H7 (cell line): ENCODE results near the gene NEK4. TPM values are rescaled to one million over a fixed set of nuclear protein-coding genes. Genes with fewer than 3 reads are reported as not detected.
"Not testable (repeated sequence)": the region's sequence is repeated elsewhere in the genome, so short reads cannot be mapped to it uniquely, and the experiment has no call there.

Source experiments
- DNase-seq: peaks from one replicate; pipeline ENCODE4 v3.0.0; 2012
- H3K27me3 ChIP-seq: 2 replicates; pipeline ENCODE4 v1.6.0; 2011; ENCODE audit warnings: mild to moderate bottlenecking, low read length; ENCODE audit not compliant: control insufficient read depth, insufficient read depth
- H3K36me3 ChIP-seq: replicated peaks from 2 replicates; pipeline ENCODE4 v1.5.1; 2011; ENCODE audit warnings: low read length; ENCODE audit not compliant: control insufficient read depth, insufficient read depth
- H3K4me3 ChIP-seq: 2 replicates; pipeline ENCODE4 v1.5.1; 2011; ENCODE audit warnings: low read depth, mild to moderate bottlenecking, control low read depth, low read length, moderate library complexity; ENCODE audit not compliant: insufficient read depth
- total RNA-seq: library from RNA; depleted of rRNA; stranded (reverse); fragments of >200 nt; shearing (Covaris generic); gene quantifications from 2 replicates; pipeline ENCODE4 v1.2.3, GENCODE V29; 2014; rRNA removed

The NEK4 gene
- total RNA-seq, 1 experiment from 2014 or later: 26.2 TPM

GRCh38 chr3:52678265-52679198, 92.2 kb downstream of the NEK4 start:
- no peak overlapping the region for H3K4me3 ChIP-seq
- no peaks in the 10 kb centered on the region for H3K27me3 ChIP-seq
- DNase-seq: no peak
- peaks cover 10% of the 10 kb centered on the region for H3K36me3 ChIP-seq

- DNase-seq, H3K4me3 ChIP-seq, H3K27me3 ChIP-seq: not testable (repeated sequence)
- peaks cover 12% of the 10 kb centered on the region for H3K36me3 ChIP-seq
Measured at GRCh38 chr3:52676201-52676600, 94.5 kb downstream of the NEK4 start.

- H3K4me3 ChIP-seq: no peak overlapping the region
- H3K36me3 ChIP-seq: peaks cover 4% of the 10 kb centered on the region
Measured at GRCh38 chr3:52671676-52672075, 99.1 kb downstream of the NEK4 start.

GRCh38 chr3:52670621-52671521, 99.9 kb downstream of the NEK4 start:
- DNase-seq: no peak
- H3K27me3 ChIP-seq: no peaks in the 10 kb centered on the region
- peaks cover 4% of the 10 kb centered on the region for H3K36me3 ChIP-seq
- no peak overlapping the region for H3K4me3 ChIP-seq

More at GRCh38 chr3:52671676-52672075, 99.1 kb downstream of the NEK4 start:
- DNase-seq: no peak
- no peaks in the 10 kb centered on the region for H3K27me3 ChIP-seq

- no peak overlapping the region for H3K4me3 ChIP-seq
- H3K27me3 ChIP-seq: no peaks in the 10 kb centered on the region
- DNase-seq: no peak
- H3K36me3 ChIP-seq: peaks cover 8% of the 10 kb centered on the region
Measured at GRCh38 chr3:52663098-52663497, 107.6 kb downstream of the NEK4 start.

GRCh38 chr3:52660046-52660445, 110.7 kb downstream of the NEK4 start:
- H3K27me3 ChIP-seq: no peaks in the 10 kb centered on the region
- no peak for DNase-seq
- H3K4me3 ChIP-seq: no peak overlapping the region
- peaks cover 8% of the 10 kb centered on the region for H3K36me3 ChIP-seq

Other genes with a start within 250 kb of the NEK4 start
- gene NT5DC2, start 237.1 kb downstream of the NEK4 start, total RNA-seq: 302 and 311 TPM in 2 replicates
- gene UQCC5, start 234.3 kb downstream of the NEK4 start, total RNA-seq: 17.0 and 21.5 TPM in 2 replicates
- 29.1 and 39.6 TPM in 2 replicates for gene PBRM1, start 85.0 kb downstream of the NEK4 start, total RNA-seq
- gene GNL3, start 84.9 kb downstream of the NEK4 start, total RNA-seq: 148 and 237 TPM in 2 replicates
- 48.2 and 65.7 TPM in 2 replicates for gene GLT8D1, start 65.1 kb downstream of the NEK4 start, total RNA-seq
- gene SPCS1, start 64.8 kb downstream of the NEK4 start, total RNA-seq: 84.5 and 85.3 TPM in 2 replicates
- gene ITIH1, start 6.7 kb upstream of the NEK4 start, total RNA-seq: not detected in 2 replicates
- not detected in 2 replicates for gene ITIH3, start 23.9 kb upstream of the NEK4 start, total RNA-seq
- 0.14 TPM in 1 of 2 replicates, not detected in the other for gene ITIH4, start 59.7 kb upstream of the NEK4 start, total RNA-seq
- gene MUSTN1, start 64.1 kb upstream of the NEK4 start, total RNA-seq: 0.63 and 0.97 TPM in 2 replicates
- 10.9 and 19.3 TPM in 2 replicates for gene STIMATE, start 126.6 kb upstream of the NEK4 start, total RNA-seq